HepG2 (cell line): Measurements from ENCODE around the gene MYOZ3. TPM values are rescaled to one million over a fixed set of nuclear protein-coding genes. Genes with fewer than 3 reads are reported as not detected.

Experiments used
- ARNTL ChIP-seq: sonication (generic); formaldehyde crosslinking; IDR thresholded peaks from 2 replicates; pipeline ENCODE4 v1.4.0; 2020; ENCODE audit warnings: mild to moderate bottlenecking, missing genetic modification reagents
- HOXD1 ChIP-seq: sonication (generic); formaldehyde crosslinking; IDR thresholded peaks from 2 replicates; pipeline ENCODE4 v1.5.0; 2020; ENCODE audit warnings: missing genetic modification reagents
- MYC ChIP-seq: sonication (generic); formaldehyde crosslinking; IDR thresholded peaks from 2 replicates; pipeline ENCODE4 v1.9.0; 2021; ENCODE audit warnings: missing genetic modification reagents, borderline replicate concordance
- TARDBP ChIP-seq: sonication (generic); formaldehyde crosslinking; IDR thresholded peaks from 2 replicates; pipeline ENCODE4 v1.8.0; 2022; ENCODE audit warnings: mild to moderate bottlenecking, missing genetic modification reagents
- YEATS4 ChIP-seq: sonication (generic); formaldehyde crosslinking; IDR thresholded peaks from 2 replicates; pipeline ENCODE4 v1.4.0; 2020; ENCODE audit warnings: missing genetic modification reagents, borderline replicate concordance
- ZNF207 ChIP-seq: fragments of 450-650 bp; IDR thresholded peaks from 2 replicates; pipeline ENCODE4 v1.6.1; 2016; ENCODE audit warnings: antibody characterized with exemption, borderline replicate concordance
- ZNF225 ChIP-seq: sonication (generic); formaldehyde crosslinking; IDR thresholded peaks from 2 replicates; pipeline ENCODE4 v1.4.0; 2020; ENCODE audit warnings: mild to moderate bottlenecking, missing genetic modification reagents
- ZNF292 ChIP-seq: sonication (generic); formaldehyde crosslinking; IDR thresholded peaks from 2 replicates; pipeline ENCODE4 v1.8.1; 2022; ENCODE audit warnings: mild to moderate bottlenecking, low read depth, missing genetic modification reagents, borderline replicate concordance
- ZNF550 ChIP-seq: sonication (generic); formaldehyde crosslinking; IDR thresholded peaks from 2 replicates; pipeline ENCODE4 v1.4.0; 2020; ENCODE audit warnings: mild to moderate bottlenecking, missing genetic modification reagents, borderline replicate concordance
- ZNF614 ChIP-seq: IDR thresholded peaks from 2 replicates; pipeline ENCODE4 v1.6.1; 2018; ENCODE audit warnings: missing biosample characterization, missing genetic modification reagents, inconsistent platforms, borderline replicate concordance
- ZNF747 ChIP-seq: sonication (generic); formaldehyde crosslinking; IDR thresholded peaks from 2 replicates; pipeline ENCODE4 v1.8.1; 2023; ENCODE audit warnings: missing genetic modification reagents, mild to moderate bottlenecking, borderline replicate concordance
- ZNF879 ChIP-seq: sonication (generic); formaldehyde crosslinking; IDR thresholded peaks from 2 replicates; pipeline ENCODE4 v1.8.1; 2023; ENCODE audit warnings: missing genetic modification reagents
- ZSCAN21 ChIP-seq: sonication (generic); formaldehyde crosslinking; IDR thresholded peaks from 2 replicates; pipeline ENCODE4 v1.8.0; 2022; ENCODE audit warnings: mild to moderate bottlenecking, missing genetic modification reagents, moderate library complexity, borderline replicate concordance
- polyA plus RNA-seq, 8 experiments: library from polyadenylated mRNA; depleted of rRNA in 3 of 8; stranded (reverse) in 7 of 8; unstranded in 1 of 8; fragments of >200 nt; fragmentation: Illumina TruSeq in 4 of 8; extraction: Trizol in 4 of 8; gene quantifications; 2 replicates each; pipeline versions ENCODE4 v1.2.1 to v1.2.3, GENCODE V29; 2011 to 2016; ENCODE audit warnings: low read depth in 4 of 8, missing spikeins in 1 of 8, mixed read lengths in 1 of 8; ENCODE audit not compliant: insufficient read depth in 1 of 8
- total RNA-seq, 5 experiments: library from RNA; depleted of rRNA; stranded (reverse); fragments of >200 nt; fragmentation: Illumina TruSeq; extraction: Trizol; gene quantifications; 2 replicates each; pipeline ENCODE4 v1.2.3, GENCODE V29; 2016; ENCODE audit warnings: low read depth in 1 of 5
- TF ChIP-seq, protein P1 (sequence below): sonication (generic); formaldehyde crosslinking; IDR thresholded peaks from 2 replicates; pipeline ENCODE4 v1.4.0; 2020; ENCODE audit warnings: missing genetic modification reagents, borderline replicate concordance
- TF ChIP-seq, protein P2 (sequence below): sonication (generic); formaldehyde crosslinking; IDR thresholded peaks from 2 replicates; pipeline ENCODE4 v1.4.0; 2020; ENCODE audit warnings: low read depth, missing genetic modification reagents
- TF ChIP-seq, protein P3 (sequence below): IDR thresholded peaks from 2 replicates; pipeline ENCODE4 v1.6.1; 2016; ENCODE audit warnings: mild to moderate bottlenecking, missing biosample characterization, missing genetic modification reagents
- TF ChIP-seq, protein P4 (sequence below): sonication (generic); formaldehyde crosslinking; IDR thresholded peaks from 2 replicates; pipeline ENCODE4 v1.9.0; 2021; ENCODE audit warnings: missing genetic modification reagents, mild to moderate bottlenecking, borderline replicate concordance

Gene MYOZ3
- total and polyA plus RNA-seq, 2 of the 13 experiments (the other 11 are each of a cell fraction or from before 2014, with no cell fraction given) = 0.05 TPM; not detected in 1

DNA sequence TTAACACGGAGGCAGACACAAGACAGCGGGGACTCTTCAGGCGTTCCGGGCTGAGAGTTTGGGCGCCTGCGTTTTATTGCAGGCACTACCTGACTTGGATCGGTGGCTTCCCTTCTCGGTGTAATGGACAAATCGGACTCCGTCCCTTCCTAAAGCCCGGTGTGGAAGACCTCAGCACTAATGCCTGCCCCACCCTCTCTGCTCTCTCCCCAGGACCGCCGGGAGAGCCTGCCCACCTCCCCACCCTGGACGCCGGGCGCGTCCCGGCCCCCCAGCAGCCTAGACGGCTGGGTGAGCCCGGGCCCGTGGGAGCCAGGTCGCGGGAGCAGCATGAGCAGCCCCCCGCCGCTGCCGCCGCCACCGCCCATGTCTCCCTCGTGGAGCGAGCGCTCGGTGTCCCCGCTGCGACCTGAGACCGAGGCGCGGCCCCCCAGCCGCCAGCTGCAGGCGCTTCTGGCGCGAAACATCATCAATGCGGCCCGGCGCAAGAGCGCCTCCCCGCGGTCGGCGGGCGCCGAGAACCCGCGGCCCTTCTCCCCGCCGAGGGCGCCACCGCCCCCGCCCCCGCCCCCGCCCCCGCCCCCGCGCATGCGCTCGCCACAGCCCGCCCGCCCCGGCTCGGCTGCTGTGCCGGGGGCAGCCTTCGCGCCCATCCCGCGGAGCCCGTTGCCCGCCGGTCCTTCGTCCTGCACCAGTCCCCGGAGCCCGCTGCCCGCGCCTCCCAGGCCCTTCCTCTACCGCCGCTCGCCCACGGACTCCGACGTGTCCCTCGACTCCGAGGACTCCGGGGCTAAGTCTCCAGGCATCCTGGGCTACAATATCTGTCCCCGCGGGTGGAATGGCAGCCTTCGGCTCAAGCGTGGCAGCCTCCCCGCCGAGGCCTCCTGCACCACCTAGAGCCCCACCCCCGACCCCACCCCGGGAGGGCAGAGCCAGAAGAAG is 4.6 kb upstream of the MYOZ3 start (continued):
- TF ChIP-seq ZNF292 (no peak), TARDBP (no peak), ZNF747 (peak; percentile 24; the same call in 1 of the 2 replicates), ZNF225 (no peak), ARNTL (CRISPR knock-in tag) (no peak), MYC (CRISPR knock-in tag) (peak; percentile 49; the same call in 1 of the 2 replicates), ZNF879 (CRISPR knock-in tag) (no peak), ZNF550 (CRISPR knock-in tag) (no peak), HOXD1 (0 out of 2 replicates have a peak, but pooled peaks have one; percentile 25), ZSCAN21 (CRISPR knock-in tag) (no peak; the same call in 1 of the 2 replicates), YEATS4 (CRISPR knock-in tag) (0 out of 2 replicates have a peak, but pooled peaks have one; percentile 26), ZNF207 (no peak), ZNF614 (no peak)
- TF ChIP-seq, protein P1, sequence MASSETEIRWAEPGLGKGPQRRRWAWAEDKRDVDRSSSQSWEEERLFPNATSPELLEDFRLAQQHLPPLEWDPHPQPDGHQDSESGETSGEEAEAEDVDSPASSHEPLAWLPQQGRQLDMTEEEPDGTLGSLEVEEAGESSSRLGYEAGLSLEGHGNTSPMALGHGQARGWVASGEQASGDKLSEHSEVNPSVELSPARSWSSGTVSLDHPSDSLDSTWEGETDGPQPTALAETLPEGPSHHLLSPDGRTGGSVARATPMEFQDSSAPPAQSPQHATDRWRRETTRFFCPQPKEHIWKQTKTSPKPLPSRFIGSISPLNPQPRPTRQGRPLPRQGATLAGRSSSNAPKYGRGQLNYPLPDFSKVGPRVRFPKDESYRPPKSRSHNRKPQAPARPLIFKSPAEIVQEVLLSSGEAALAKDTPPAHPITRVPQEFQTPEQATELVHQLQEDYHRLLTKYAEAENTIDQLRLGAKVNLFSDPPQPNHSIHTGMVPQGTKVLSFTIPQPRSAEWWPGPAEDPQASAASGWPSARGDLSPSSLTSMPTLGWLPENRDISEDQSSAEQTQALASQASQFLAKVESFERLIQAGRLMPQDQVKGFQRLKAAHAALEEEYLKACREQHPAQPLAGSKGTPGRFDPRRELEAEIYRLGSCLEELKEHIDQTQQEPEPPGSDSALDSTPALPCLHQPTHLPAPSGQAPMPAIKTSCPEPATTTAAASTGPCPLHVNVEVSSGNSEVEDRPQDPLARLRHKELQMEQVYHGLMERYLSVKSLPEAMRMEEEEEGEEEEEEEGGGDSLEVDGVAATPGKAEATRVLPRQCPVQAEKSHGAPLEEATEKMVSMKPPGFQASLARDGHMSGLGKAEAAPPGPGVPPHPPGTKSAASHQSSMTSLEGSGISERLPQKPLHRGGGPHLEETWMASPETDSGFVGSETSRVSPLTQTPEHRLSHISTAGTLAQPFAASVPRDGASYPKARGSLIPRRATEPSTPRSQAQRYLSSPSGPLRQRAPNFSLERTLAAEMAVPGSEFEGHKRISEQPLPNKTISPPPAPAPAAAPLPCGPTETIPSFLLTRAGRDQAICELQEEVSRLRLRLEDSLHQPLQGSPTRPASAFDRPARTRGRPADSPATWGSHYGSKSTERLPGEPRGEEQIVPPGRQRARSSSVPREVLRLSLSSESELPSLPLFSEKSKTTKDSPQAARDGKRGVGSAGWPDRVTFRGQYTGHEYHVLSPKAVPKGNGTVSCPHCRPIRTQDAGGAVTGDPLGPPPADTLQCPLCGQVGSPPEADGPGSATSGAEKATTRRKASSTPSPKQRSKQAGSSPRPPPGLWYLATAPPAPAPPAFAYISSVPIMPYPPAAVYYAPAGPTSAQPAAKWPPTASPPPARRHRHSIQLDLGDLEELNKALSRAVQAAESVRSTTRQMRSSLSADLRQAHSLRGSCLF = no peak
- TF ChIP-seq, protein P2, sequence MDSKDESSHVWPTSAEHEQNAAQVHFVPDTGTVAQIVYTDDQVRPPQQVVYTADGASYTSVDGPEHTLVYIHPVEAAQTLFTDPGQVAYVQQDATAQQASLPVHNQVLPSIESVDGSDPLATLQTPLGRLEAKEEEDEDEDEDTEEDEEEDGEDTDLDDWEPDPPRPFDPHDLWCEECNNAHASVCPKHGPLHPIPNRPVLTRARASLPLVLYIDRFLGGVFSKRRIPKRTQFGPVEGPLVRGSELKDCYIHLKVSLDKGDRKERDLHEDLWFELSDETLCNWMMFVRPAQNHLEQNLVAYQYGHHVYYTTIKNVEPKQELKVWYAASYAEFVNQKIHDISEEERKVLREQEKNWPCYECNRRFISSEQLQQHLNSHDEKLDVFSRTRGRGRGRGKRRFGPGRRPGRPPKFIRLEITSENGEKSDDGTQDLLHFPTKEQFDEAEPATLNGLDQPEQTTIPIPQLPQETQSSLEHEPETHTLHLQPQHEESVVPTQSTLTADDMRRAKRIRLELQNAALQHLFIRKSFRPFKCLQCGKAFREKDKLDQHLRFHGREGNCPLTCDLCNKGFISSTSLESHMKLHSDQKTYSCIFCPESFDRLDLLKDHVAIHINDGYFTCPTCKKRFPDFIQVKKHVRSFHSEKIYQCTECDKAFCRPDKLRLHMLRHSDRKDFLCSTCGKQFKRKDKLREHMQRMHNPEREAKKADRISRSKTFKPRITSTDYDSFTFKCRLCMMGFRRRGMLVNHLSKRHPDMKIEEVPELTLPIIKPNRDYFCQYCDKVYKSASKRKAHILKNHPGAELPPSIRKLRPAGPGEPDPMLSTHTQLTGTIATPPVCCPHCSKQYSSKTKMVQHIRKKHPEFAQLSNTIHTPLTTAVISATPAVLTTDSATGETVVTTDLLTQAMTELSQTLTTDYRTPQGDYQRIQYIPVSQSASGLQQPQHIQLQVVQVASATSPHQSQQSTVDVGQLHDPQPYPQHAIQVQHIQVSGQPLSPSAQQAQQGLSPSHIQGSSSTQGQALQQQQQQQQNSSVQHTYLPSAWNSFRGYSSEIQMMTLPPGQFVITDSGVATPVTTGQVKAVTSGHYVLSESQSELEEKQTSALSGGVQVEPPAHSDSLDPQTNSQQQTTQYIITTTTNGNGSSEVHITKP (CRISPR knock-in tag) = no peak
- TF ChIP-seq, protein P3, sequence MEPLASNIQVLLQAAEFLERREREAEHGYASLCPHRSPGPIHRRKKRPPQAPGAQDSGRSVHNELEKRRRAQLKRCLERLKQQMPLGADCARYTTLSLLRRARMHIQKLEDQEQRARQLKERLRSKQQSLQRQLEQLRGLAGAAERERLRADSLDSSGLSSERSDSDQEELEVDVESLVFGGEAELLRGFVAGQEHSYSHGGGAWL (CRISPR knock-in tag) = 0 out of 2 replicates have a peak, but pooled peaks have one; percentile 38
- TF ChIP-seq, protein P4, sequence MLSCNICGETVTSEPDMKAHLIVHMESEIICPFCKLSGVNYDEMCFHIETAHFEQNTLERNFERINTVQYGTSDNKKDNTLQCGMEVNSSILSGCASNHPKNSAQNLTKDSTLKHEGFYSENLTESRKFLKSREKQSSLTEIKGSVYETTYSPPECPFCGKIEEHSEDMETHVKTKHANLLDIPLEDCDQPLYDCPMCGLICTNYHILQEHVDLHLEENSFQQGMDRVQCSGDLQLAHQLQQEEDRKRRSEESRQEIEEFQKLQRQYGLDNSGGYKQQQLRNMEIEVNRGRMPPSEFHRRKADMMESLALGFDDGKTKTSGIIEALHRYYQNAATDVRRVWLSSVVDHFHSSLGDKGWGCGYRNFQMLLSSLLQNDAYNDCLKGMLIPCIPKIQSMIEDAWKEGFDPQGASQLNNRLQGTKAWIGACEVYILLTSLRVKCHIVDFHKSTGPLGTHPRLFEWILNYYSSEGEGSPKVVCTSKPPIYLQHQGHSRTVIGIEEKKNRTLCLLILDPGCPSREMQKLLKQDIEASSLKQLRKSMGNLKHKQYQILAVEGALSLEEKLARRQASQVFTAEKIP (CRISPR knock-in tag) = no peak
